GM18502 (cell line): ENCODE data around the gene AVPI1.
"Not testable (repeated sequence)": the region's sequence is repeated elsewhere in the genome, so short reads cannot be mapped to it uniquely, and the experiment has no call there.

Experiments
- ATAC-seq: cut with Tn5 transposase; IDR thresholded peaks from one replicate; pipeline ENCODE4 v1.9.1; 2021; ENCODE audit warnings: mild to moderate bottlenecking; ENCODE audit not compliant: unreplicated experiment, poor library complexity

The AVPI1 gene

DNA sequence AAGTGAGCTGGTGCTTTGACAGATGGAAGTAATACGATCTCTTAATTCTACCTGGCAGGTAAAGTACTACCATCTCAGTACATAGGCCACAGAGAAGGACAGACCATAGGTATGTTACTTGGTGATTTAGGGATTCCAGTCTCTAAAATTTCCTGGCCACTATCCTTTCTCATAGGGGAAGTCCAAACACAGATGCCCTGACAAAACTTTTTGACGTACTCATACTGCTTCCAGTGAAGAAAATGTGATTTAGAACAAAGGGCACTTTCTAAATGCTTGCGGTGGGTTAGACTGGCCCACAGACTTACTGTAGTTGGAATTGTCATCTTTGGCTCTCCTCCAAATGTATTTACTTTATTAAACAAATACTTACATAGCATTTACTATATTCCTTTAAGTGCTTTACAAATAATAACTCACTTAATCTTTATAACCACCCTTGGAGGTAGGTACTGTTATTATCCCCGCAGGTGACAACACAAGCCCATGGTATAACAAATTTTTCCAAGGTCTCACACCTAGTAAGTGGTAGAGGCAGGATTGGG lies 43.5 kb downstream of the AVPI1 start:
- ATAC-seq, result no peak

DNA sequence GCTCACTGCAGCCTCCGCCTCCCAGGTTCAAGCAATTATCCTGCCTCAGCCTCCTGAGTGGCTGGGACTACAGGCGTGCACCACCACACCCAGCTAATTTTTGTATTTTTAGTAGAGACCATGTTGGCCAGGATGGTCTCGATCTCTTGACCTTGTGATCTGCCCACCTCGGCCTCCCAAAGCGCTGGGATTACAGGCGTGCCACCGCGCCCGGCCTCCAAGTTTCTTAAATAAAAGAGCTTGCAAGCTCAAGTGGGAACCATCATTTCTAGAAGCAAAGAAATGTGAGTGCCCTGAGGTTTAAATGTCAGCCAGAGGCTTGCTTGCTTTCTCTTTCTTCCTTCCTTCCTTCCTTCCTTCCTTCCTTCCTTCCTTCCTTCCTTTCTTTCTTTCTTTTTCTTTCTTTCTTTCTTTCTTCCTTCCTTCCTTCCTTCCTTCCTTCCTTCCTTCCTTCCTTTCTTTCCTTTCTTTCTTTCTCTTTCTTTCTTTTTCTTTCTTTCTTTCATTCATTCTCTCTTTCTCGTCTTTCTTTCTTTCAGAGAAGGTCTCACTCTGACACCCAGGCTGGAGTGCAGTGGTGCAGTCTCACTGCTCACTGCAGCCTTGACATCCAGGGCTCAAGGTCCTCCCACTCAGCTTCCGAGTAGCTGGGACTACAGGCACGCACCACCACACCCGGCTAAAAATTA lies 44.4 kb downstream of the AVPI1 start:
- ATAC-seq, result not testable (repeated sequence)

DNA sequence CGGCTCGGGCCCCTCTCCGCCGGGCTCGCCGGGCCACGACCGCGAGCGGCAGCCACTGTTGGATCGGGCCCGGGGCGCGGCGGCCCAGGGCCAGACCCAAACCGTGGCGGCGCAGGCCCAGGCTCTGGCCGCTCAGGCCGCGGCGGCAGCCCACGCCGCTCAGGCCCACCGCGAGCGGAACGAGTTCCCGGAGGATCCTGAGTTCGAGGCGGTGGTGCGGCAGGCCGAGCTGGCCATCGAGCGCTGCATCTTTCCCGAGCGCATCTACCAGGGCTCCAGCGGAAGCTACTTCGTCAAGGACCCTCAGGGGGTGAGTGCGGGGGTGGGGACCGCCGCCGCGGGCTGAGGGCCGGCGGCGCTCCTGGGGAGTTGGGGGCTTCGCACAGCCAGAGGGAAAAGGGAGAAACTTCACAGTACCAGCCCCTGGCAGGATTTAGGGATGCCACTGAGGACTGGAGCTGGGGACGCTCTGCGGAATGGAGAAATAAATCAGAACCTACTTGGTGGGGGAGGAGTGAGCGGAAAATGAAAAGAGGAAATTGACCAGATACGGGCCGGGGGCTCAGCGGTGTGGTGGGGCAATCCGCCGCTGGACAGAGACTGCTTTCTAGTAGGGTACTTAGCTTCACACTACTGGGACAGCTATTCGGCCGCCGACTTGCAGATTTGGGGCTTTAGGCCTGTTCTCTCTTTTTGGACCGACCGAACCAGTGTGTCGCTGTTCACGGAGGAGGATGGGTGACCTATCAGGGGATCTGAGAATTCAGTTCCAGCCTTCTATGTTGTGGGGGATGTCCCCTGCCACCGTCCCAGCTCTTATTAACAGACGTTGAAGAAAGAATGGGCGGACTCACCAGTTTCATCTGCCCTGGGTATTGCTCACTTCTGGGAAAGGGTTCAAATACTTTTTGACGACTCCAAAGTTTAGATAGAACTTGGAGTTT lies 45.9 kb downstream of the AVPI1 start:
- ATAC-seq, result peak; percentile 4

DNA sequence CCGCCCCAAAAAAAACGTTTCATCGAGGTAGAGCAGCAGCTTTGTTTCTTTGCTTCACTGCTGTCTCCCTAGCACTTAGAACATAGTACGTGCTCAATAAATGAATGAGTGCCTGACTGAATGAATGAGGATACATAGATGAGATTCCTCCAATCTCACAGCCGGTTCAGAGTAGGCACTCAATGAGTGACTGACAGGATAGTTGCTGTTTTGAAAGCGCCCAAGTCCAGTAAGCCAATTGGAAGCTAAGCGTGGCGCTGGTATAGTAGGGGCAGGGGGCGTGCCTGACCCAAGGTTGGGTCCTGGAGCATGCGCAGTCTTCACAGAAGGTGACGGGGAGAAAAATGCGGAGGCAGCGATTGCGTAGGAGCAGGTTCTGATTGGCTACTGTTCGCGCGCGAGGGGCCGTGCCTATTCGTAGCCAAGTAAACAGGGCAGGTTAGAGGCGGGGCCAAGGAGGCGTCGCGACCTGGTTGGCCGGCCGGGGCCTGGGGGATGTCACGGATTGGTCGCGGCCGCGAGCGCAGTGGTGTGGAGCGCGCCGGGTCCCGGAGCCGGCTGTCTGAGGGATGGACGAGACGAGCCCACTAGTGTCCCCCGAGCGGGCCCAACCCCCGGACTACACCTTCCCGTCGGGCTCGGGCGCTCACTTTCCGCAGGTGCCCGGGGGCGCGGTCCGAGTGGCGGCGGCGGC lies 46.7 kb downstream of the AVPI1 start, which contains the start of gene PI4K2A:
PI4K2A (plus strand) TSS at position 498 of the 694 bp plus-strand sequence; CDS start at position 570, 72 bp downstream.
- ATAC-seq, result peak; percentile 98

DNA sequence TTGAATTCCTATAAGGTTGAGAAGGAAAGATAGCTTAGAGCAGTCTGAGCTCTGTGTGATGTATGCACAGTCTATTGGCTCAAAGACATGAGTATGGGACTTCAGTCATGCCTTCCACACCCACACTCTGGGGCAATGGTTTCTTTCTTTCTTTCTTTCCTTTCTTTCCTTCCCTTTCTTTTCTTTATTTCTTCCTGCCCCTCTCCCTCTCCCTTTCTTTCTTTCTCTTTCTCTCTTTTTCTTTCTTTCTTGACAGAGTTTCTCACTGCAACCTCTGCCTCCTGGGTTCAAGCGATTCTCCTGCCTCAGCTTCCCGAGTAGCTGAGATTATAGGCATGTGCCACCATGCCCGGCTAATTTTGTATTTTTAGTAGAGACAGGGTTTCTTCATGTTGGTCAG lies 48.0 kb downstream of the AVPI1 start:
- not testable (repeated sequence) for ATAC-seq

DNA sequence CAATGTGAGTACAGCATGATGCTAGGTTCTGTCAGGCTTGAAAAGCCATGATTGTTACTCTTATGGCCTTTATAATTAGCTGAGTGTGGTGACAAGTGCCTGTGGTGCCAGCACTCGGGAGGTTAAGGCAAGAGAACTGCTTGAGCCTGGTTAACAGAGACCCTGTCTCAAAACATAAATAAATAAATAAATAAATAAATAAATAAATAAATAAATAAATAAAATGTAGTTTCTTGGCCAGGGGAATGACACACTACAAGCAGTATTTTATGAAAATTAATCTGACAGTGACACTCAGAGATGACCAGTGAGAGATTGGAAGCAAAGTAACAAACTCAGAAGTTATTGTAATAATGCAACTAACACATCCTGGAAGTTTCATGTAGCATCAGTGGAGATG lies 51.5 kb downstream of the AVPI1 start:
- ATAC-seq, result no peak

DNA sequence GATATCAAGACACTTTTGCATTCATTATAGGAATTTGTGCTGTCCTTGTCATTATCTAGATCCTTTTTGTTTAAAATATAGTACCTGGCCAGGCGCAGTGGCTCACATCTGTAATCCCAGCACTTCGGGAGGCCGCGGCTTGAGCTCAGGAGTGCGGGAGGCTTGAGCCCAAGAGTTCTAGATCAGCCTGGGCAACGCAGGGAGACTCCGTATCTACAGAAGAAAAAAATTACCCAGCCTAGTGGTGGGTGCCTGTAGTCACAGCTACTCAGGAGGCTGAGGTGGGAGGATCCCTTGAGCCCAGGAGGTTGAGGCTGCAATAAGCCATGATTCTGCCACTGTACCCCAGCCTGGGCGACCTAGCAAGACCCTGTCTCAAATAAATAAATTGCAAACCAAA lies 53.1 kb downstream of the AVPI1 start:
- no peak for ATAC-seq

DNA sequence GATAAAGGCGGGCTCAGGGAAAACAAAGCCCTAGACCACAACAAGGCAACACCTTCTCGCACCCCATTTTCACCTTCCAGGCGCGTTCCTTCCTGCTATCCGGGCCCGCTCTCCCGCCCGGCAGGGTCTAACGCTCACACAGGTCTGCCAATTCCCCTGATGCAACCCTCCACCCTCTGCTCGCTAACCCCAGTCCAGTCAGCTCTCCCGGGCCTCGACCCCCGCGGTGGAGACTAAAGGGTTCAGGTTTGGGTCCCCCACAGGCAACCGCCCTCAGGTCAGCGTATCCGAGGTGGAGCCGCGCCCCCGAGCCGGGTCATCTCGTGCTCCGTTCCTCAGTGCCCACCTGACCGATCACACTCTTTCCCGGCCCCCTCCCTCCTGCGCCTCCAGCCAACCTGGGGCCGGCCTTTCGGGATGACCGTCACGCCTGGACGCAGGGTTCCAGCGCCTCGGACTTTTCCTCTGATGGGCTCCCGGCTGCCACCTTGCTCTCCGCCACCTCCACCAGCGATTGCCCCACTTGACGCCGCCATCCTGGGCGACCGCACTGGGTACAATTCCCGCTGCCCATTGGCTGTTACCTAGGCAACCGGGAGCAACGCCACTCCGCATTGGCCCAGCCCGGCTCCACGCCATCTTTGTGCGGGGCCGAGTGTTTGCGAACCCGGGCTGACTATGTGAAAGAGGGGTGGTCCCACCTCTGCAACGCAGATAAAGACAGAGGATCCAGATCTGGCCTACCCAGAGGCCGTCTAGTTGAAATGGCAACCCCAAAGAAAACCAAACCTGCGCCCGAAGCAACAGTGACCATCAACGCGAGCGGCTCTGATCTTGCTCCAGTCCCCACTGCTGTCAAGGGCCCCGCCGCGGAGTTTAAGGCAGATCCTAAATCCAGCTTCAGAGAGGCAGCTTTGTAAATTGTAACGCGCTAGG lies 53.8 kb downstream of the AVPI1 start, which contains the start of gene MORN4:
MORN4 (minus strand) TSS at position 552 of the 936 bp plus-strand sequence. CDS start 13,847 bp downstream, outside the sequence.
- peak; percentile 98 for ATAC-seq

DNA sequence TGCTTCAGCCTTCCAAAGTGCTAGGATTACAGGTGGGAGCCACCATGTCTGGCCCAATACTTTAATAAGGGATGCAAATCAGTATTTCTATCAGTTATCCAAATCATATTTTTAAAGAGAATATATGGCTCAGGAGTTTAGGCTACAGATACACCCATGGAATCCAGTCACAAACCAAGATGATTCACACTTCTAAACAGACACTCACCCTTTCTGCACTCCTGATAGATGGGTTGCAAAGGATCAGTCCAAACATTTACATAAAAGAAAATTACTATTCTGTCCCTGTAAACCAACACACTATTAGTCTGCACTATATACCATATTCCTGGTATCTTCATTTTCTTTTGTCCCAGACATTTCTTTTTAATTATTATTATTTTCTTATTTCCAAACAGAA lies 55.9 kb downstream of the AVPI1 start:
- no peak for ATAC-seq

DNA sequence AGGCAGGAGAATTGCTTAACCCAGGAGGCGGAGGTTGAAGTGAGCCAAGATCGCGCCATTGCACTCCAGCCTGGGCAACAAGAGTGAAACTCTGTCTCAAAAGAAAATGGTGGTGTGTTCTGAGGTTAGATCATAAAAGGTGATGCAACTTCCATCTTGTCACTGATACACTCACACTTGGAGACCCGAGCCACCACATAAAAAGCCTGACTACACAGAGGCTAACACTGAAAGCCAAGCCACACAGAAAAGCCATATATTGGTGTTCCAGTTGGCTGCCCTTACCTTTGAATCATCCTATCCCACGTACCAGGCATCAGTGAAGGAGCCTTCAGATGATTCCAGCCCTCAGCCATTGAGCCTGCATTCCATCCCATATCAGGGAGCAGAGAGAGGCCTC lies 57.8 kb downstream of the AVPI1 start:
- ATAC-seq, result no peak

DNA sequence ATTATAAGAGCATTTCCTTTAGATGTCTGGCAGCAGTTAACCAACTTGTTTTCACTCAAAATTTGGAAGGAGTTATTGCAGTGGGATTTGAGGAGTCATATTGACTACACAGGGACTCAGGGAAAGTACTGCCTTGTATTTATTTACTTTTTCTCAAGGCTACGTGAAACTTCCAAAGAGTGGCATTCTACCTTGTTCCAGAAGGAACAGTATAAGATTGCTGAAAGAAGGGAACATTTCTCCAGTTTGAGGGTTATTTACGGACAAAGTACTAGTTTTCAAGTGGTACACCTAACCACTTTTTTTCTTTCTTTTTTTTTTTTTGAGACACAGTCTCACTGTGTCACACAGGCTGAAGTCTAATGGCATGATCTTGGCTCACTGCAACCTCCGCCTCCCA lies 58.8 kb downstream of the AVPI1 start:
- no peak for ATAC-seq

DNA sequence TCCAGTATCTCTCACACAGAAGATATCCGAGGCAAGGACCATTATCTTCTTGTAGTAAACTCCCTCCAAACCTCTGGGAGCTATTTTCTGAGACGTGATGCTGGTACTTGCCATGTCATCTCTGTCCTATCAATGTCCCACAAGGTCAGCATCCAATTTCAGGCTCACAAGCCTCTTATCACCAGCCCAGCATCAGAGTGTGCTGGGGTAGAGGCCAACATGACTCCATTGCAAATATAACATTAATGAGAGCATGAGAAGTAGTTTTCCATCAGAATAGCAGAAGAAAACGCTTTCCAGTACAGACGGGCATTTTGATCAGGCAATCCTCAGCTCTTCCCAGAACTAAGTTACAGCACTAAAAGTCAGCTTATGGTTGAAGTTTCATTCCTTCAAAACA lies 59.3 kb downstream of the AVPI1 start:
- no peak for ATAC-seq
